Keratinocyte (primary cell): ENCODE data around the gene HOXD4. TPM values are rescaled to one million over a fixed set of nuclear protein-coding genes. Genes with fewer than 3 reads are reported as not detected.

ENCODE experiments used
- DNase-seq: peaks from one replicate; pipeline ENCODE4 v3.0.0-alpha.2; 2011; ENCODE audit warnings: low read depth, missing footprints, low spot score
- FAIRE-seq: peaks from 2 replicates; lab custom pipeline; 2011; peaks lifted over from hg19 to GRCh38; lab: Jason Lieb, UNC
- H2AFZ ChIP-seq: 2 replicates; pipeline ENCODE4 v1.6.0; 2012; ENCODE audit warnings: low read length, control low read depth, inconsistent platforms; ENCODE audit not compliant: control insufficient read depth
- H3K27ac ChIP-seq: 2 replicates; pipeline ENCODE4 v1.5.1; 2011; ENCODE audit warnings: low read length; ENCODE audit not compliant: control insufficient read depth, insufficient read depth
- H3K27me3 ChIP-seq: 3 replicates; pipeline ENCODE4 v1.6.0; 2011; ENCODE audit warnings: low read length; ENCODE audit not compliant: control insufficient read depth, insufficient read depth; ENCODE audit errors: extremely low read depth
- H3K36me3 ChIP-seq, 2 experiments: 2 replicates in 1 of 2; 3 replicates in 1 of 2; pipeline ENCODE4 v1.5.1; 2011; ENCODE audit warnings: low read length in 2 of 2, mild to moderate bottlenecking in 1 of 2; ENCODE audit not compliant: control insufficient read depth in 2 of 2, insufficient read depth in 2 of 2; ENCODE audit errors: extremely low read depth in 1 of 2
- H3K4me1 ChIP-seq: 3 replicates; pipeline ENCODE4 v1.5.1; 2011; ENCODE audit warnings: low read length; ENCODE audit not compliant: control insufficient read depth, insufficient read depth; ENCODE audit errors: extremely low read depth
- H3K4me2 ChIP-seq: 3 replicates; pipeline ENCODE4 v1.6.0; 2011; ENCODE audit warnings: low read depth, low read length; ENCODE audit not compliant: control insufficient read depth, insufficient read depth; ENCODE audit errors: extremely low read depth
- H3K4me3 ChIP-seq, 3 experiments: fragments of 200-600 bp in 1 of 3; sonication (generic) in 1 of 3; 2 replicates in 2 of 3; 3 replicates in 1 of 3; pipeline ENCODE4 v1.5.1; 2011 to 2016; ENCODE audit warnings: low read length in 3 of 3, mild to moderate bottlenecking in 3 of 3, control low read depth in 2 of 3, inconsistent platforms in 1 of 3, low read depth in 1 of 3, mixed read lengths in 1 of 3, mixed run types in 1 of 3, moderate library complexity in 1 of 3; ENCODE audit not compliant: control insufficient read depth in 2 of 3, insufficient read depth in 2 of 3; ENCODE audit errors: extremely low read depth in 1 of 3
- H3K79me2 ChIP-seq: 2 replicates; pipeline ENCODE4 v1.6.0; 2012; ENCODE audit warnings: low read length; ENCODE audit not compliant: control insufficient read depth, insufficient read depth
- H3K9ac ChIP-seq: 3 replicates; pipeline ENCODE4 v1.6.0; 2011; ENCODE audit warnings: low read length; ENCODE audit not compliant: control insufficient read depth, insufficient read depth; ENCODE audit errors: extremely low read depth
- H3K9me1 ChIP-seq: 3 replicates; pipeline ENCODE4 v1.6.0; 2011; ENCODE audit warnings: low read length; ENCODE audit not compliant: control insufficient read depth, insufficient read depth; ENCODE audit errors: extremely low read depth
- H3K9me3 ChIP-seq: 2 replicates; pipeline ENCODE4 v1.5.1; 2012; ENCODE audit warnings: low read depth, low read length; ENCODE audit not compliant: control insufficient read depth
- H4K20me1 ChIP-seq: 3 replicates; pipeline ENCODE4 v1.6.0; 2011; ENCODE audit warnings: low read length; ENCODE audit not compliant: control insufficient read depth, insufficient read depth; ENCODE audit errors: extremely low read depth
- CTCF ChIP-seq, 3 experiments: IDR thresholded peaks in 1 of 3; conservative IDR thresholded peaks in 1 of 3; optimal IDR thresholded peaks in 1 of 3; 2 replicates in 2 of 3; 3 replicates in 1 of 3; pipeline versions ENCODE3 to v1.5.1; 2011; ENCODE audit warnings: low read length in 3 of 3, mild to moderate bottlenecking in 3 of 3, moderate library complexity in 2 of 3, control low read depth in 1 of 3, inconsistent platforms in 1 of 3; ENCODE audit not compliant: insufficient read depth in 2 of 3; ENCODE audit errors: extremely low read depth in 1 of 3
- EZH2 ChIP-seq: IDR thresholded peaks from one replicate; pipeline ENCODE4 v1.6.1; 2012; ENCODE audit warnings: inconsistent platforms, mild to moderate bottlenecking, low read length, moderate library complexity
- dilution Hi-C: fragments of 300-500 bp; cut with MboI; formaldehyde crosslinking; loops from one replicate; pipeline ENCODE4 v1.7.0; 2020; ENCODE audit warnings: low sequenced_read_pairs; ENCODE audit not compliant: extremely low pct_ligation_motif_present
- polyA plus RNA-seq, 5 experiments: library from polyadenylated mRNA; depleted of rRNA in 3 of 5; stranded (reverse) in 3 of 5; stranded (forward) in 1 of 5; unstranded in 1 of 5; fragments of >200 nt; gene quantifications; 1 replicate in 1 of 5; 2 replicates in 3 of 5; 3 replicates in 1 of 5; pipeline versions ENCODE4 v1.2.1 to v1.2.3, GENCODE V29; 2011 to 2012; ENCODE audit warnings: missing spikeins in 2 of 5, low read depth in 1 of 5, low replicate concordance in 1 of 5

HOXD4 gene
- polyA plus RNA-seq, 1 donor (not counting 4 experiments of a cell fraction or from before 2014, with no cell fraction given), result not detected

- H3K4me3 ChIP-seq, result no peak overlapping the region
- H3K4me2 ChIP-seq, result no peak overlapping the region
- no peaks in the 10 kb centered on the region for H3K36me3 ChIP-seq
- dilution Hi-C loops, result no loop called here
- H2AFZ ChIP-seq, result no peak overlapping the region
- no peaks in the 10 kb centered on the region for H3K9me3 ChIP-seq
- no peaks in the 10 kb centered on the region for H3K79me2 ChIP-seq
- FAIRE-seq, result no peak
- H3K4me1 ChIP-seq, result peaks cover 2% of the 10 kb centered on the region
- H3K27ac ChIP-seq, result no peak overlapping the region
- peaks cover 95% of the 10 kb centered on the region for H3K27me3 ChIP-seq
- TF ChIP-seq EZH2, result peak; percentile 6
- no peak for TF ChIP-seq CTCF (optimal IDR thresholded peaks at IDR 0.05 in 1 of 3, IDR thresholded peaks at IDR 0.05 in 1 of 3, conservative IDR thresholded peaks at IDR 0.05 in 1 of 3; ENCODE audit: extremely low read depth in 1 of 3, insufficient read depth in 2 of 3, low read length in 3 of 3)
- H3K9me1 ChIP-seq, result no peaks in the 10 kb centered on the region
- DNase-seq, result no peak
- H3K9ac ChIP-seq, result no peak overlapping the region
- H4K20me1 ChIP-seq, result peaks cover 2% of the 10 kb centered on the region
Measured at GRCh38 chr2:176109192-176109901, 42.0 kb upstream of the HOXD4 start.

- Histone ChIP-seq H3K9me1 (no peaks in the 10 kb centered on the region), H3K9ac (no peak overlapping the region), H3K9me3 (no peaks in the 10 kb centered on the region), H3K4me1 (peaks cover 2% of the 10 kb centered on the region), H4K20me1 (peaks cover 2% of the 10 kb centered on the region), H3K27me3 (peaks cover 95% of the 10 kb centered on the region), H3K79me2 (no peaks in the 10 kb centered on the region), H3K4me3 (no peak overlapping the region), H3K27ac (no peak overlapping the region), H3K36me3 (no peaks in the 10 kb centered on the region), H3K4me2 (no peak overlapping the region), H2AFZ (no peak overlapping the region)
- no peak for DNase-seq
- FAIRE-seq, result no peak
- dilution Hi-C loops, result no loop called here
- no peak for TF ChIP-seq CTCF (optimal IDR thresholded peaks at IDR 0.05 in 1 of 3, IDR thresholded peaks at IDR 0.05 in 1 of 3, conservative IDR thresholded peaks at IDR 0.05 in 1 of 3; ENCODE audit: extremely low read depth in 1 of 3, insufficient read depth in 2 of 3, low read length in 3 of 3)
- no peak for TF ChIP-seq EZH2
Measured at GRCh38 chr2:176109946-176110345, 41.4 kb upstream of the HOXD4 start.
